Adrenal gland (tissue), 5 donors: ENCODE results near the gene ARHGEF12.

Source experiments
- POLR2A ChIP-seq, 2 donors: fragments of 450-650 bp; IDR thresholded peaks; one replicate each; pipeline ENCODE4 v1.6.1; 2017; ENCODE audit warnings: antibody characterized with exemption in 2 of 2, mild to moderate bottlenecking in 2 of 2, moderate library complexity in 1 of 2
- TF ChIP-seq, protein P1 (sequence below), 6 experiments: fragments of 450-650 bp in 4 of 6; fragments of 200-600 bp in 2 of 6; sonication (generic) in 1 of 6; IDR thresholded peaks; 1 replicate in 5 of 6; 2 replicates in 1 of 6; pipeline versions ENCODE4 v1.5.1 to v1.8.0; 2016 to 2021; ENCODE audit warnings: antibody characterized with exemption in 6 of 6, mild to moderate bottlenecking in 2 of 6, moderate library complexity in 1 of 6
- donor health status: DM: no; HTN: no; CAD: no.

DNA sequence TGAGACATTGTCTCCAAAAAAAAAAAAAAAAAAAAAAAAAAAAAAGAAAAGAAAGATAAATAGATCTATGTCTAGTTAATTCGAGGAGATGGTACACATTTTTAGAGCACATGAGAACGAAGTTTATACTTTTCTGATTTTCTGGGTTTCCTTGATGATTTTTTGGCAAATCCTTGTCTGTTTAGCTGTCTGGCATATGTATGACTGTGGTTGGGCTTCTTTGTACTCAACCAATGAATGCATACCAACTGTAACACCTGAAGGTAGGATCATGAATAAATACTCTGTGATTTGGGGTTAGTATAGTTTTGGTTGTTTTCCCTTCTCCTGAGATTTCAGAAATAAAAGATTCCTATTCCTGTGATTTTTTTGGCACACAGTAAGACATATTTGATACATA lies 63.1 kb downstream of the ARHGEF12 start:
- TF ChIP-seq, protein P1, sequence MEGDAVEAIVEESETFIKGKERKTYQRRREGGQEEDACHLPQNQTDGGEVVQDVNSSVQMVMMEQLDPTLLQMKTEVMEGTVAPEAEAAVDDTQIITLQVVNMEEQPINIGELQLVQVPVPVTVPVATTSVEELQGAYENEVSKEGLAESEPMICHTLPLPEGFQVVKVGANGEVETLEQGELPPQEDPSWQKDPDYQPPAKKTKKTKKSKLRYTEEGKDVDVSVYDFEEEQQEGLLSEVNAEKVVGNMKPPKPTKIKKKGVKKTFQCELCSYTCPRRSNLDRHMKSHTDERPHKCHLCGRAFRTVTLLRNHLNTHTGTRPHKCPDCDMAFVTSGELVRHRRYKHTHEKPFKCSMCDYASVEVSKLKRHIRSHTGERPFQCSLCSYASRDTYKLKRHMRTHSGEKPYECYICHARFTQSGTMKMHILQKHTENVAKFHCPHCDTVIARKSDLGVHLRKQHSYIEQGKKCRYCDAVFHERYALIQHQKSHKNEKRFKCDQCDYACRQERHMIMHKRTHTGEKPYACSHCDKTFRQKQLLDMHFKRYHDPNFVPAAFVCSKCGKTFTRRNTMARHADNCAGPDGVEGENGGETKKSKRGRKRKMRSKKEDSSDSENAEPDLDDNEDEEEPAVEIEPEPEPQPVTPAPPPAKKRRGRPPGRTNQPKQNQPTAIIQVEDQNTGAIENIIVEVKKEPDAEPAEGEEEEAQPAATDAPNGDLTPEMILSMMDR (IDR thresholded peaks at IDR 0.05): no peak
- no peak for TF ChIP-seq POLR2A (IDR thresholded peaks at IDR 0.05)
